ENCODE data around the gene BRCC3. TPM values are rescaled to one million over a fixed set of nuclear protein-coding genes. Genes with fewer than 3 reads are reported as not detected.

BRCC3 gene
- total RNA-seq, 1 donor from 2014 or later, result 30.3 TPM

DNA sequence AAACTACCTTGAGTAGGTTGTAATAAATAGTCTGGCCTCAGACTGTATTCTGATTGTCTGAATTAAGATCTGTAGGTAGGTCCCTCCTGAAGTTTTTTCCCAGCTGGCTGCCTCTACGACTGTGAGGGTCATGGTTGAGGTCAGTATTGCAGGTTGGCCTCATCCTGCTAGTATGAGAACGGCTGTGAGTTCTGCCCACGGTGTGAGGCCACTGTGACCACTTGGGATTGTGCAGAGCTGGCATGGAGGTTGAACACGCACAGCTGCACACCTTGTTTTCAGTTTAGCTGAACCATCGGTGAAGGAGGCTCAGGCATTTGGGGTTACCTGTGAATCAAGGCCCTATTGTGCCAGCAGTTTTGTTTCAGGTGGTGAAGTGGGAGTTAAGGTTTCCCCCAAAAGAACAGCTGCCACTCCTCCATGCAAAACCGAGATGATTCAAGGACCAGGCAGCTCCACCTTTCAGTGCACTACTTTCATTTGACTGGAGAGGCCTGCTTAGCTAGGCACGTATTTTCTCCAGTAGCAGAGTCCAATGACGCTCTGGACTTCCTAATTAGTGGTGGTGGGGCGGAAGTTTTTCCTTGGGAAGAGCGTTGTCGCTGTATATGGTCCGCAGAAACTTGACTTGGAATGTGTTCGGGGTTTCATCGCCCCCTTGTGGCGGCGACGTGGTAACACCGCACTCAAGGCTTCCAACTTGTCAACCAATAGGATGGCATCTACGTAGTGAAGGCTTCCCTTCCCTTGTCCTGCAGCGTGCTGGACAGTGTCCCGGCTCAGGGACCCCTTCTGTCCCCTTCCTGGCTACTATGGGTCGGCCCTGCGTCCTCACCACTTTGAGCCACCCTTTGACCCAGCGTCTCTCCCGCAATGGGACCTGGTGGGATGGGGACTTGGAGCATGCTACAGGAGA, 14.2 kb upstream of the BRCC3 start:
- intact Hi-C loops (cut with micrococcal nuclease), result loop anchor here (1.0 to 2.0 kb wide), 3 partner anchors 30 to 138 kb away; partner anchors contain the start of gene FUNDC2

DNA sequence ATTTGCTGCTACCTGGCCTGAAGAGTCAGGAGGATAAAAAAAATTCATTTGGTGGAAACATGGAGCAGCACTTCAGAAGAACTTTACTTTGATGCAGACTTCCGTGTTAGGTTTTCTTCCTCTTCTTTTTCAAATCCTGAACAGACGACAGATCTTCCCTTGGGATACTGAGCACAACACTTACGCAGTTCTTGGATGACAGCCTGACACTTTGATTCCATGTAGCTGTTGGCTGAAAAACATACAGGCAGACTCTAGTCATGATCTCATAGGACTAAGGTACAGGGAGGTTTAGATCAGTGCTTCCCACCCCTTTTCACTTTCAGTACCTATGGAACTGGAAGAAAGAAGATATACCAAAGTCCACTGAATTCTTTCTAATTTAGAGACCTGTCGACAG, 9.5 kb upstream of the BRCC3 start:
- intact Hi-C loops (cut with micrococcal nuclease), result no loop called here

DNA sequence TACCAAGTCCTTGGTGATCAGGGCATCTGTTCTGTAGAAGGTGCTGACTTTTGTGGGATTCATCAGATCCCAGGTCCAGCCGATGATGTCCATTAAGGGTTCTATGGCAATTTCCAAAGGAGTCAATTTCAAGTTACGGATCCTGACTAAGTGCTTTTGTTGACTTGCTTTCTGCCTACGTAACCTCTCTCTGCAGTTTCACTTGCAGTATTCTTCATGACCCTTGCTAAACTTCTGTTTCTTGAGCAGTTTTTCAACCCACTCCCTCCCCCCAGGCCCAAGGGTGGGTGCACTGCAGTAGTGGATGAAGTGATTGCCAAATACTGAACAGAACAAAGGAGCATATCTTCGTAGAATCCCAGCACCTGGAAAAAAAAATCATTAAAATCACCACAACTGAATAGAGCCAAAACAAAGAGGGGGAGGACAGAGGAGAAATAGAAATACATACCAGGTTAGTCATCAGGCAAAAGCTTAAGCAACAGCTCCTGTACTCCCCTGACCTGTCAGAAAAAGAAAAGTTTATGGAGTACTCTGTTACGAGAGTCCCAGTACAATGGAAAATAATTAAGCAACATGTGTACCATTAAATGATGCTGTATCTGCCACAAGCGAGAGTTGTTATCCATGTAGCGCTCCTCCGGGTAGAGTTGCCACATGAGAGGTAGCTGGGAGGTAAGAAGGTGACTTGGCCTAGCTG, 6.1 kb upstream of the BRCC3 start:
- intact Hi-C loops (cut with micrococcal nuclease), result no loop called here

GRCh38 chrX:155068165-155068564, 3.1 kb upstream of the BRCC3 start:
- intact Hi-C loops (cut with micrococcal nuclease), result no loop called here

- intact Hi-C loops (cut with micrococcal nuclease), result no loop called here
Observed at GRCh38 chrX:155069414-155069813, 1.9 kb upstream of the BRCC3 start.

GRCh38 chrX:155070038-155070437, 1.3 kb upstream of the BRCC3 start:
- intact Hi-C loops (cut with micrococcal nuclease), result loop anchor here (2.0 to 5.0 kb wide), 2 partner anchors 88 to 147 kb away; partner anchors contain the start of gene VBP1

- intact Hi-C loops (cut with micrococcal nuclease), result loop anchor here (2.0 to 5.0 kb wide), 2 partner anchors 88 to 146 kb away; partner anchors contain the start of gene VBP1
Observed at GRCh38 chrX:155070663-155070974, 689 bp upstream of the BRCC3 start.

DNA sequence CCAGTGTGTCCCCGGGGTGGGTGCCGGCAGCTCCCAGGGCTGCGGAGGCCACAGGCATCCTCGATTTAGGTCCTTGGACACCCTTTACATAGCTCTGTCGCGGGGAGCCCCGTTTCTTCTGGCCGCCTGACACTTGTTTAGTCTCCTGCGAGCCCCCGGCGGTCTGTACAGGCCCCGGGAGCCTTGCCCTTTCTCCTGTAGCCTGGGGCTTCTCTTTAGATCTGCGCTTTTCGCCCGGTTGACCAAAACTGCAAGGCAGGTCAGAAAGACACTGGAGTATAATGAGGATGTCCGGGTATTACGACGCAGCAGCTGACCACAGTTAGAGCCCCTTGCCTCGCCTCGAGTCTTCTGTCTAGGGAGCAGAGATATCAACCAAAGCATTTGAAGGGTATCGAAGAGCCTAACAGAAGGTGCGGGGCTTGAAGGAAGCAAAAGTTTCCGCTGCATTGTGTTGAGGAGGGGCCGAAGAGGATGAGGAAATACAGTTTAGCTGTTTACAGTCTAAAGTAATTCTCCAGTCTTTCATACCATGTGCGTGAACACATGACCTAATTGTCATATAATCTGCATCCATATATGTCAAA, 479 bp downstream of the BRCC3 start:
- intact Hi-C loops (cut with micrococcal nuclease), result loop anchor here (1.0 to 5.0 kb wide), 3 partner anchors 44 to 145 kb away; partner anchors contain the start of gene VBP1

- intact Hi-C loops (cut with micrococcal nuclease), result no loop called here
Observed at GRCh38 chrX:155086202-155086840, 15.0 kb downstream of the BRCC3 start.

DNA sequence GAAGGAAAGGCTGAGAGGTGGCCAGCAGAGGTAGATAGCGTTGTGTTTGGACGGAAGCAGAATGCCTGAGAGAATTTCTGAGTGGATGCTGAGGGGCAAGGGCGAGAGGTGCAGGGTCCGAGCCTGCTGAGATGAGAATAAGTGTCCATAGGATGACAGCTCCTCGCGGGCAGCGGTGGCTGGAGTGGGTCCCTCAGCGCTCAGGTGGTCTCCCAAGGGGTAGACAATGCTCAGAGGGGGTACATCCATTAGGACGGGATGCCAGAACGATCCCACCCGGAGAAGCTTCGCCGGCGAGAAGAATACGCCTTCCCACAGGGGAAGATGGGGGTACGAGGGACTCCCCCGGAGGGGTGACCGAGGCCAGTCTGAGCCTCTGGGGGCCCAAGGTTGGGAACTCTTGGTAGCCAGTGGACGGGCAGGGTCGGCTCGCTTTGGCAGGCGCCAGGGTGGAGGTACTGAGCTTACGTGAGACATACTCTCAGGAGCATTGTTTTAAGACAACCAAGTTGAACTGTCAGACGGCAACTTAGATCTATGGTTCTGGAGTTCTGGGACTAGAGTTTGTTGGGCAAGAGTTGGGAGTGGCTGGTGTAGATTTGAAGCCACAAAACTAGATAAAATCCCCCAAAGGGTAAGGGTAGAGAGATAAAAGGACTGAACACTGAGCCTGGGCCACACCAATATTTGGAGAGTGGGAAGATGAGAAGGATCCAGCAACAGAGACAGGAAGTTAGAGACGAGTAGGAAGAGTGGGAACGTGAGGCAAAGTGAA, 15.8 kb downstream of the BRCC3 start:
- intact Hi-C loops (cut with micrococcal nuclease), result no loop called here

DNA sequence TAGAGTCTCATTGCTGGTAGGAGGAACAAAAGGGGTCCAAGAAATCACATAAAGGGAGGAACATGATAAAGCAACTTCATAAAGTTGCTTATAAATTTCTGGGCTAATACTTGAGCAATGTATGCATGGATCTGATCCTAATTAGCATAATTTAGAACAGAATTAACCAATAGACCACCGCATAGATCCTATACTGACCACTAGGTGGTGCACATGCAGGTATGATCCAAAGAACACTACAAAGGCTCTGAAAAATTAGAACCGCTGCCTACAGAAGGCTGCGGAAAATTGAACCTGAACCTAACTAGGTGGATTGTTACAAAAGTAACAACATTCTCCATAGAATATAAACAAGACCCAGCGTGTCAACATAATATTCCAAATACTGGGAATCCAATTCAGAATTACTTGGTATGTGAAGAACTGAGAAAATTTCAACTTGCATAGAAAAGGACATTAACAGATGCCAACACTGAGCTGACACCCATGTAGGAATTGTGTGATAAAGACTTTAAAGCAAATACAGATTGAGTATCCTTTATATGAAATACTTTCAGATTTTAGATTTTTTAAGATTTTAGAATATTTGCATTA, 23.3 kb downstream of the BRCC3 start:
- intact Hi-C loops (cut with micrococcal nuclease), result loop anchor here (5.0 kb wide), 1 partner anchor 123 kb away; the partner anchor contains the start of gene VBP1

- intact Hi-C loops (cut with micrococcal nuclease), result no loop called here
Observed at GRCh38 chrX:155105919-155106318, 34.6 kb downstream of the BRCC3 start.

GRCh38 chrX:155108427-155108826, 37.1 kb downstream of the BRCC3 start:
- intact Hi-C loops (cut with micrococcal nuclease), result no loop called here

DNA sequence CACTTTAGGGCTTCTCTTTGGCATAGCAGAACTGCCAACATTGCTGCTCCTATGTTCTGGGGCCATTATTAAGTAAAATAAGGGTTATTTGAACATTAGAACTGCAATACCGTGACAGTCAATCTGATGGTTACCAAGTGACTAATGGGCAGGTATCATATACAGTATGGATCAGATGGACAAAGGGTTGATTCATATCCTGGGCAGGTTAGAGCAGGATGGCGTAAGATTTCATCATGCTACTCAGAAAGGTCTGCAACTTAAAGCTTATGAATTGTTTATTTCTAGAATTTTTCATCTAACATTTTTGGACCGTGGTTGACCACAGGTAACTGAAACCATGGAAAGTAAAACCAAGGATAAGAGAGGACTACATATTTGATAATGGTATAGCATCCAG, 40.9 kb downstream of the BRCC3 start:
- intact Hi-C loops (cut with micrococcal nuclease), result no loop called here

DNA sequence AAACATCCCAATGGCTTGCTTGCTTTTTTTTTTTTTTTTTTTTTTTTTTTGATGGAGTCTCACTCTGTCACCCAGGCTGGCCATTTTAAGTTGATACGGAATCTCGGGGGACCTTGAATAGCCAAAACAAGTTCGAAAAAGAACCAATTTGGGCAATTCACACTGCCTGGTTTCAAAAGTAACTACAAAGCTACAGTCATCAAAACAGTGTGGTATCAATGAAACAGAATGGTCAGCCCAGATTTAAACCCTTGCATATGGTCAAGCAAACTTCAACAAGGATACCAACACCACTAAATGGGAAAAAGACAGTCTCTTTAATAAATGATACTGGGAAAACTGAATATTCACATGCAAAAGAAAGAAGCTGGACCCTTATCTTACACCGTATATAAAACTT, 41.8 kb downstream of the BRCC3 start:
- intact Hi-C loops (cut with micrococcal nuclease), result no loop called here

DNA sequence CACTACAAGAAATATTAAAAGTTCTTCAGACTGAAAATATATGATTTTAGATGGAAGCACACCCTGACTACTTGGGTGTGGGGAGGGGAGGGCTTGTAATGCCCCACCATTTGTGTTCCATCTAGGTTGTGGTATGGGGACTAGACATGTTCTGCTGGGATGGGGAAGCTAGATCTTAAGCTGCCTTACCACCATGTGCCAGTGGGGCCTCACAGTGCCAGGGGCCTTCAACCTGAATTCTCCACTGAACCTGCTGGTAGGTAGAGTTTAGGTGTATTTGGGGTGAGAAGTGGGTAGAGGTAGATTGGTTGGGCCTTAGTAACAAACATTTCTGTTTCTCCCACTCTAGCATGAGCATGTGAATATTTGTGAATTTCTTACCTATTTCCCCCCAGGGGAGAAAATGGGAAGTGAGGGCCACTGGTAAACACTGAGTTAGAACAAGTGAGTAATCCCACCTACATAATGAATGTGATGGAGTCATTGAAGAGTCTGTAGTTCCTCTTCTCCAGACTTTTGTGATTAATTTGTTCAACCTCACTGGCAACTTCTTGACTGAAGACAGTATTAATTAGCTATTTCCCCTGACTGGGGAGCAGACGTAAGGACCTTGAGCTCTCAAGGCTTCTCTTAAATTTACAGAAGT, 44.0 kb downstream of the BRCC3 start:
- intact Hi-C loops (cut with micrococcal nuclease), result no loop called here

DNA sequence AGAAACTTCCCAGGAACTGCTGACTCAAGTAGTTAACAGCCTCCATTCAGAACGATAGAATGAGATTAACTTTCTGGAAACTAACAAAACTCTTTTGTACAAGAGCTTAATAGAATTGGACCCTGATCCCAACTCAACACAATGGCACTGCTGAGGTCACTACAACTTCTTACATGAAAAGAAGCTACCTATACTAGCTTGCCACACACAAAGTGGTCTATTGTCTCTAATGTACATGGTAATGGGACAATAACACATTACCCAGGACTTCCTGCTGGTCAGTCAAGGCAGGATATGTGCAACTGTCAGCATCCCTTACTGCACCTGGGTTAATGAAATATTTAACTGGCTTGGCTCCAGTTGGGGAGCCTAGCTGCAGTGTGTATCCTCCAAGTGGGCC, 56.2 kb downstream of the BRCC3 start:
- intact Hi-C loops (cut with micrococcal nuclease), result no loop called here

- intact Hi-C loops (cut with micrococcal nuclease), result no loop called here
Observed at GRCh38 chrX:155127940-155128339, 56.6 kb downstream of the BRCC3 start.

- intact Hi-C loops (cut with micrococcal nuclease), result no loop called here
Observed at GRCh38 chrX:155132110-155132509, 60.8 kb downstream of the BRCC3 start.

GRCh38 chrX:155134255-155134654, 62.9 kb downstream of the BRCC3 start:
- intact Hi-C loops (cut with micrococcal nuclease), result no loop called here
